HepG2 (cell line): ENCODE data around the gene HLA-DOA. TPM values are rescaled to one million over a fixed set of nuclear protein-coding genes. Genes with fewer than 3 reads are reported as not detected.

Experiments
- ARHGAP35 ChIP-seq: sonication (generic); formaldehyde crosslinking; IDR thresholded peaks from 2 replicates; pipeline ENCODE4 v1.9.0; 2022; ENCODE audit warnings: mild to moderate bottlenecking, inconsistent platforms, moderate library complexity, missing genetic modification reagents, borderline replicate concordance
- ETV5 ChIP-seq: IDR thresholded peaks from 2 replicates; pipeline ENCODE4 v1.6.1; 2018; ENCODE audit warnings: missing biosample characterization, missing genetic modification reagents, inconsistent platforms, borderline replicate concordance
- GATAD2A ChIP-seq: IDR thresholded peaks from 2 replicates; pipeline ENCODE4 v1.6.1; 2016
- HNF1B ChIP-seq: sonication (generic); formaldehyde crosslinking; IDR thresholded peaks from 2 replicates; pipeline ENCODE4 v1.5.1; 2020; ENCODE audit warnings: mild to moderate bottlenecking, moderate library complexity, missing genetic modification reagents
- IRF2 ChIP-seq: IDR thresholded peaks from 2 replicates; pipeline ENCODE4 v1.6.1; 2018; ENCODE audit warnings: missing genetic modification reagents, missing compliant biosample characterization
- KMT2B ChIP-seq: IDR thresholded peaks from 2 replicates; pipeline ENCODE4 v1.6.1; 2016; ENCODE audit warnings: missing genetic modification reagents, missing compliant biosample characterization
- LBX2 ChIP-seq: sonication (generic); formaldehyde crosslinking; IDR thresholded peaks from 2 replicates; pipeline ENCODE4 v1.5.0; 2020; ENCODE audit warnings: missing genetic modification reagents, mild to moderate bottlenecking, borderline replicate concordance
- MIXL1 ChIP-seq: IDR thresholded peaks from 2 replicates; pipeline ENCODE4 v1.6.1; 2016
- MTF1 ChIP-seq: sonication (generic); formaldehyde crosslinking; IDR thresholded peaks from 2 replicates; pipeline ENCODE4 v1.5.0; 2020; ENCODE audit warnings: missing genetic modification reagents
- MXD4 ChIP-seq: IDR thresholded peaks from 2 replicates; pipeline ENCODE4 v1.6.1; 2016; ENCODE audit warnings: mild to moderate bottlenecking, missing biosample characterization, missing genetic modification reagents
- SIX1 ChIP-seq: sonication (generic); formaldehyde crosslinking; IDR thresholded peaks from 2 replicates; pipeline ENCODE4 v1.4.0; 2020; ENCODE audit warnings: missing genetic modification reagents, borderline replicate concordance
- SOX13 ChIP-seq, 3 experiments: fragments of 450-650 bp in 1 of 3; sonication (generic) in 1 of 3; formaldehyde crosslinking in 1 of 3; IDR thresholded peaks in 2 of 3; conservative IDR thresholded peaks in 1 of 3; 2 replicates each; pipeline versions ENCODE4 v1.5.0 to v1.6.1; 2016 to 2020; ENCODE audit warnings: antibody characterized with exemption in 1 of 3, mild to moderate bottlenecking in 1 of 3, missing compliant biosample characterization in 1 of 3, missing genetic modification reagents in 1 of 3, moderate library complexity in 1 of 3
- ZMYM2 ChIP-seq: sonication (generic); formaldehyde crosslinking; IDR thresholded peaks from 2 replicates; pipeline ENCODE4 v1.8.0; 2022; ENCODE audit warnings: mild to moderate bottlenecking, missing genetic modification reagents
- ZNF124 ChIP-seq: sonication (generic); formaldehyde crosslinking; IDR thresholded peaks from 2 replicates; pipeline ENCODE4 v1.4.0; 2020; ENCODE audit warnings: missing genetic modification reagents
- ZNF275 ChIP-seq: sonication (generic); formaldehyde crosslinking; IDR thresholded peaks from 2 replicates; pipeline ENCODE4 v1.8.0; 2022; ENCODE audit warnings: missing genetic modification reagents, mild to moderate bottlenecking, inconsistent platforms, borderline replicate concordance
- ZNF780A ChIP-seq: sonication (generic); formaldehyde crosslinking; IDR thresholded peaks from 2 replicates; pipeline ENCODE4 v1.8.0; 2022; ENCODE audit warnings: mild to moderate bottlenecking, missing genetic modification reagents, moderate library complexity
- ZNF816 ChIP-seq: sonication (generic); formaldehyde crosslinking; IDR thresholded peaks from 2 replicates; pipeline ENCODE4 v1.8.0; 2022; ENCODE audit warnings: missing genetic modification reagents, mild to moderate bottlenecking, borderline replicate concordance
- polyA plus RNA-seq, 8 experiments: library from polyadenylated mRNA; depleted of rRNA in 3 of 8; stranded (reverse) in 7 of 8; unstranded in 1 of 8; fragments of >200 nt; fragmentation: Illumina TruSeq in 4 of 8; extraction: Trizol in 4 of 8; gene quantifications; 2 replicates each; pipeline versions ENCODE4 v1.2.1 to v1.2.3, GENCODE V29; 2011 to 2016; ENCODE audit warnings: low read depth in 4 of 8, missing spikeins in 1 of 8, mixed read lengths in 1 of 8; ENCODE audit not compliant: insufficient read depth in 1 of 8
- total RNA-seq, 5 experiments: library from RNA; depleted of rRNA; stranded (reverse); fragments of >200 nt; fragmentation: Illumina TruSeq; extraction: Trizol; gene quantifications; 2 replicates each; pipeline ENCODE4 v1.2.3, GENCODE V29; 2016; ENCODE audit warnings: low read depth in 1 of 5
- TF ChIP-seq, protein P1 (sequence below): sonication (generic); formaldehyde crosslinking; IDR thresholded peaks from 2 replicates; pipeline ENCODE4 v1.4.0; 2020; ENCODE audit warnings: mild to moderate bottlenecking, missing genetic modification reagents
- TF ChIP-seq, protein P2 (sequence below): sonication (generic); formaldehyde crosslinking; IDR thresholded peaks from 2 replicates; pipeline ENCODE4 v1.5.0; 2020; ENCODE audit warnings: missing genetic modification reagents
- TF ChIP-seq, protein P3 (sequence below): sonication (generic); formaldehyde crosslinking; IDR thresholded peaks from 2 replicates; pipeline ENCODE4 v1.4.0; 2020; ENCODE audit warnings: mild to moderate bottlenecking, missing genetic modification reagents

The HLA-DOA gene
- total and polyA plus RNA-seq, 2 of the 13 experiments (the other 11 are each of a cell fraction or from before 2014, with no cell fraction given), result 0.03 to 0.09 TPM

DNA sequence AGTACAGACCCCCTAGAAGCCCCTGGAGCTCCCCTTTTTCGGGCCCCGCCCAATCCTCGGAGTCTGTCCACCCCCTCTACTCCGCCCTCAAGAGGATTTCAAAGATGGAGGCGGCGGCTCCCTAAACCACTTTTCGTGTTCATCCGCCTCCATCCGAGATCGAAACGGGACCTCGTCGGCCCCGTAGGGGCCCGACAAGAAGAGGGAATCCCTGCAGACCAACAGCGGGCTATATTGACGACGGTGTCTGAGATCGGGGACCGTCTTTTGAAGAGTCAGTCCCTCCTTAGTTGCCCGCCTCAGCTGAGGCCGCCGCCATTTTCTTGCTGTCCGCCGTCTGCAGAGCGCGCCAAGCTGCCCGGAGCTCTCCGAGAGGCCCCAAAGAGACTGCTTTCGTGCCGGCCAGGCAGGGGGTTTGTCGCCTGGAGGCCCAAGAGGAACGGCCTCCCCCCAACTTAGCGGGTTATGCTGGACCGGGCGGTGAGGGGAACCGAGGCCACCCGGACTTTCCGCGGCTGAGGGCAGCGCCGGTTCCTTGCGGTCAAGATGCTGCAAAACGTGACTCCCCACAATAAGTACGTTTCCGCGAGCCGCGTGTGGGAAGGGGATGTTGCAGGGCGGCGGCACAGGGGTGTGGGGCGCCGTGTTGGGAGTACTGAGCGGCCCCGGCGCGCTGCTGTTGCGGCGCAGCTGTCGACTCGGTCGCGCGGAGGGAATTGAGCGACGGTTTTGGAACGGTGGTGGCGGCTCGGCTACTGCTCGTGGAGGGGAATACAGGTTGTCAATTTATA is 36.8 kb downstream of the HLA-DOA start (continued):
- TF ChIP-seq, protein P1, sequence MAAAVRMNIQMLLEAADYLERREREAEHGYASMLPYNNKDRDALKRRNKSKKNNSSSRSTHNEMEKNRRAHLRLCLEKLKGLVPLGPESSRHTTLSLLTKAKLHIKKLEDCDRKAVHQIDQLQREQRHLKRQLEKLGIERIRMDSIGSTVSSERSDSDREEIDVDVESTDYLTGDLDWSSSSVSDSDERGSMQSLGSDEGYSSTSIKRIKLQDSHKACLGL (CRISPR knock-in tag), result no peak; the same call in 1 of the 2 replicates
- TF ChIP-seq, protein P2, sequence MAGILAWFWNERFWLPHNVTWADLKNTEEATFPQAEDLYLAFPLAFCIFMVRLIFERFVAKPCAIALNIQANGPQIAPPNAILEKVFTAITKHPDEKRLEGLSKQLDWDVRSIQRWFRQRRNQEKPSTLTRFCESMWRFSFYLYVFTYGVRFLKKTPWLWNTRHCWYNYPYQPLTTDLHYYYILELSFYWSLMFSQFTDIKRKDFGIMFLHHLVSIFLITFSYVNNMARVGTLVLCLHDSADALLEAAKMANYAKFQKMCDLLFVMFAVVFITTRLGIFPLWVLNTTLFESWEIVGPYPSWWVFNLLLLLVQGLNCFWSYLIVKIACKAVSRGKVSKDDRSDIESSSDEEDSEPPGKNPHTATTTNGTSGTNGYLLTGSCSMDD (CRISPR knock-in tag), result no peak
- no peak for TF ChIP-seq LBX2 (CRISPR knock-in tag)
- peak; percentile 89; the same call in 1 of the 2 replicates for TF ChIP-seq ZNF816 (CRISPR knock-in tag)
- TF ChIP-seq ARHGAP35, result peak; percentile 60; the same call in 1 of the 2 replicates
- no peak; the same call in 1 of the 2 replicates for TF ChIP-seq ZNF275 (CRISPR knock-in tag)
- TF ChIP-seq MTF1 (CRISPR knock-in tag), result no peak
- no peak for TF ChIP-seq ETV5 (CRISPR knock-in tag)
- TF ChIP-seq MIXL1 (CRISPR knock-in tag), result no peak
- TF ChIP-seq ZNF780A (CRISPR knock-in tag), result peak; percentile 85; the same call in 1 of the 2 replicates
- no peak for TF ChIP-seq MXD4
- peak; percentile 24; the same call in 1 of the 2 replicates for TF ChIP-seq HNF1B (CRISPR knock-in tag)
- TF ChIP-seq SOX13 (IDR thresholded peaks at IDR 0.05), result no peak
- TF ChIP-seq SOX13 (CRISPR knock-in tag; conservative IDR thresholded peaks at IDR 0.05 in 1 of 2, IDR thresholded peaks at IDR 0.05 in 1 of 2), result no peak
- no peak for TF ChIP-seq IRF2 (CRISPR knock-in tag)
- TF ChIP-seq GATAD2A (CRISPR knock-in tag), result no peak
- TF ChIP-seq, protein P3, sequence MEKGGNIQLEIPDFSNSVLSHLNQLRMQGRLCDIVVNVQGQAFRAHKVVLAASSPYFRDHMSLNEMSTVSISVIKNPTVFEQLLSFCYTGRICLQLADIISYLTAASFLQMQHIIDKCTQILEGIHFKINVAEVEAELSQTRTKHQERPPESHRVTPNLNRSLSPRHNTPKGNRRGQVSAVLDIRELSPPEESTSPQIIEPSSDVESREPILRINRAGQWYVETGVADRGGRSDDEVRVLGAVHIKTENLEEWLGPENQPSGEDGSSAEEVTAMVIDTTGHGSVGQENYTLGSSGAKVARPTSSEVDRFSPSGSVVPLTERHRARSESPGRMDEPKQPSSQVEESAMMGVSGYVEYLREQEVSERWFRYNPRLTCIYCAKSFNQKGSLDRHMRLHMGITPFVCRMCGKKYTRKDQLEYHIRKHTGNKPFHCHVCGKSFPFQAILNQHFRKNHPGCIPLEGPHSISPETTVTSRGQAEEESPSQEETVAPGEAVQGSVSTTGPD (CRISPR knock-in tag), result 0 out of 2 replicates have a peak, but pooled peaks have one; percentile 18
- TF ChIP-seq KMT2B (CRISPR knock-in tag), result no peak
- TF ChIP-seq ZMYM2 (CRISPR knock-in tag), result no peak
- no peak; the same call in 1 of the 2 replicates for TF ChIP-seq ZNF124
- TF ChIP-seq SIX1 (CRISPR knock-in tag), result no peak
